ENCODE data around the gene FUT8.

- TF ChIP-seq CTCF (IDR thresholded peaks at IDR 0.05) (no peak), POLR2A (IDR thresholded peaks at IDR 0.05) (no peak)
These were observed 82.7 kb downstream of the FUT8 start for GRCh38 chr14:65495196-65495595.

Data from thyroid gland (tissue), 4 donors.